Liver (tissue), 9 donors: ENCODE measurements around the gene FBXO3. TPM values are rescaled to one million over a fixed set of nuclear protein-coding genes. Genes with fewer than 3 reads are reported as not detected.
A peak's percentile ranks its signal among the peaks of the same experiment; 100 is the strongest.

Experiments used
- DNase-seq: peaks from one replicate; pipeline ENCODE4 v3.0.0-alpha.2; 2017; ENCODE audit warnings: low spot score
- H3K27ac ChIP-seq, 2 donors: one replicate each; pipeline ENCODE4 v1.7.0; 2013; ENCODE audit warnings: inconsistent platforms in 2 of 2, low read length in 2 of 2, control low read depth in 1 of 2, low read depth in 1 of 2, mild to moderate bottlenecking in 1 of 2
- H3K27me3 ChIP-seq, 4 donors: one replicate each; pipeline versions ENCODE4 v1.6.1 to v1.7.0; 2013; ENCODE audit warnings: low read length in 3 of 4, inconsistent platforms in 1 of 4, mild to moderate bottlenecking in 1 of 4, moderate library complexity in 1 of 4; ENCODE audit not compliant: control insufficient read depth in 4 of 4, insufficient read depth in 4 of 4
- H3K36me3 ChIP-seq, 4 donors: one replicate each; pipeline versions ENCODE4 v1.6.1 to v1.7.0; 2013; ENCODE audit warnings: low read length in 3 of 4, mild to moderate bottlenecking in 3 of 4, low read depth in 1 of 4, moderate library complexity in 1 of 4; ENCODE audit not compliant: control insufficient read depth in 4 of 4, insufficient read depth in 3 of 4
- H3K4me1 ChIP-seq, 4 donors: one replicate each; pipeline versions ENCODE4 v1.6.1 to v1.7.0; 2013; ENCODE audit warnings: low read length in 3 of 4, mild to moderate bottlenecking in 3 of 4, moderate library complexity in 1 of 4; ENCODE audit not compliant: control insufficient read depth in 4 of 4, insufficient read depth in 4 of 4
- H3K4me3 ChIP-seq, 3 donors: one replicate each; pipeline versions ENCODE4 v1.6.1 to v1.7.0; 2013; ENCODE audit warnings: low read length in 3 of 3, control low read depth in 1 of 3, low read depth in 1 of 3, mild to moderate bottlenecking in 1 of 3
- H3K9ac ChIP-seq, 2 donors: one replicate each; pipeline ENCODE4 v1.7.0; 2013; ENCODE audit warnings: low read length in 2 of 2, mild to moderate bottlenecking in 2 of 2, moderate library complexity in 2 of 2, control low read depth in 1 of 2, low read depth in 1 of 2
- H3K9me3 ChIP-seq, 4 donors: one replicate each; pipeline versions ENCODE4 v1.6.1 to v1.7.0; 2013; ENCODE audit warnings: low read length in 3 of 4; ENCODE audit not compliant: control insufficient read depth in 4 of 4
- EGR1 ChIP-seq, 2 donors: IDR thresholded peaks; 2 replicates each; pipeline ENCODE4 v1.6.1; 2016 to 2018; ENCODE audit warnings: antibody characterized with exemption in 2 of 2, low read depth in 2 of 2
- FOXA1 ChIP-seq: IDR thresholded peaks from 2 replicates; pipeline ENCODE4 v1.6.1; 2016; ENCODE audit warnings: antibody characterized with exemption
- FOXA2 ChIP-seq: IDR thresholded peaks from 2 replicates; pipeline ENCODE4 v1.6.1; 2016; ENCODE audit warnings: antibody characterized with exemption
- GABPA ChIP-seq, 2 donors: IDR thresholded peaks in 1 of 2; conservative IDR thresholded peaks in 1 of 2; 2 replicates each; pipeline ENCODE4 v1.6.1; 2016; ENCODE audit warnings: antibody characterized with exemption in 2 of 2, mild to moderate bottlenecking in 1 of 2, moderate library complexity in 1 of 2
- HNF4A ChIP-seq, 2 donors: conservative IDR thresholded peaks; 2 replicates each; pipeline ENCODE4 v1.6.1; 2016; ENCODE audit warnings: antibody characterized with exemption in 2 of 2, mild to moderate bottlenecking in 2 of 2
- HNF4G ChIP-seq: IDR thresholded peaks from 2 replicates; pipeline ENCODE4 v1.6.1; 2016; ENCODE audit warnings: antibody characterized with exemption
- JUND ChIP-seq, 2 donors: IDR thresholded peaks; 2 replicates each; pipeline ENCODE4 v1.6.1; 2016; ENCODE audit warnings: antibody characterized with exemption in 2 of 2
- NR2F2 ChIP-seq: IDR thresholded peaks from 2 replicates; pipeline ENCODE4 v1.6.1; 2016; ENCODE audit warnings: antibody characterized with exemption
- RAD21 ChIP-seq, 2 donors: IDR thresholded peaks; 2 replicates each; pipeline ENCODE4 v1.6.1; 2016; ENCODE audit warnings: antibody characterized with exemption in 2 of 2, mild to moderate bottlenecking in 2 of 2
- RXRA ChIP-seq, 2 donors: IDR thresholded peaks; 2 replicates each; pipeline ENCODE4 v1.6.1; 2017 to 2018; ENCODE audit warnings: antibody characterized with exemption in 2 of 2, mild to moderate bottlenecking in 1 of 2
- SP1 ChIP-seq: IDR thresholded peaks from 2 replicates; pipeline ENCODE4 v1.6.1; 2018; ENCODE audit warnings: antibody characterized with exemption, mild to moderate bottlenecking
- TAF1 ChIP-seq: conservative IDR thresholded peaks from 2 replicates; pipeline ENCODE4 v1.6.1; 2016; ENCODE audit warnings: antibody characterized with exemption, mild to moderate bottlenecking
- YY1 ChIP-seq: IDR thresholded peaks from 2 replicates; pipeline ENCODE4 v1.6.1; 2016; ENCODE audit warnings: antibody characterized with exemption, mild to moderate bottlenecking
- WGBS: extraction: QIAGEN DNeasy Blood & Tissue Kit; methylation state at CpG from one replicate; pipeline ENCODE4 v1.1.7; 2013; 5-methylcytosine and 5-hydroxymethylcytosine counted together
- polyA plus RNA-seq, 2 donors: library from polyadenylated mRNA; stranded (reverse) in 1 of 2; unstranded in 1 of 2; fragments of 200-250 nt in 1 of 2; fragments of >200 nt in 1 of 2; fragmentation: Nextera tagmentation in 1 of 2; extraction: Ambion mirVana in 1 of 2; gene quantifications; one replicate each; pipeline versions ENCODE4 v1.2.1 to v1.2.3, GENCODE V29; 2013 to 2015
- total RNA-seq, 2 donors: library from RNA; depleted of rRNA; stranded (reverse); fragments of >200 nt; gene quantifications; one replicate each; pipeline ENCODE4 v1.2.3, GENCODE V29; 2014
- TF ChIP-seq, protein P1 (sequence below): IDR thresholded peaks from 2 replicates; pipeline ENCODE4 v1.6.1; 2016; ENCODE audit warnings: antibody characterized with exemption, mild to moderate bottlenecking
- TF ChIP-seq, protein P2 (sequence below): IDR thresholded peaks from 2 replicates; pipeline ENCODE4 v1.6.1; 2016; ENCODE audit warnings: antibody characterized with exemption
- TF ChIP-seq, protein P3 (sequence below): IDR thresholded peaks from 2 replicates; pipeline ENCODE4 v1.6.1; 2016; ENCODE audit warnings: antibody characterized with exemption
- donor health status: healthy.
- donor health status: healthy.
- donor health status: healthy.
- donor health status: healthy.
- donor health status: healthy.

FBXO3 gene
- total and polyA plus RNA-seq, 4 donors: 12.2 to 36.4 (median 18.8) TPM

DNA sequence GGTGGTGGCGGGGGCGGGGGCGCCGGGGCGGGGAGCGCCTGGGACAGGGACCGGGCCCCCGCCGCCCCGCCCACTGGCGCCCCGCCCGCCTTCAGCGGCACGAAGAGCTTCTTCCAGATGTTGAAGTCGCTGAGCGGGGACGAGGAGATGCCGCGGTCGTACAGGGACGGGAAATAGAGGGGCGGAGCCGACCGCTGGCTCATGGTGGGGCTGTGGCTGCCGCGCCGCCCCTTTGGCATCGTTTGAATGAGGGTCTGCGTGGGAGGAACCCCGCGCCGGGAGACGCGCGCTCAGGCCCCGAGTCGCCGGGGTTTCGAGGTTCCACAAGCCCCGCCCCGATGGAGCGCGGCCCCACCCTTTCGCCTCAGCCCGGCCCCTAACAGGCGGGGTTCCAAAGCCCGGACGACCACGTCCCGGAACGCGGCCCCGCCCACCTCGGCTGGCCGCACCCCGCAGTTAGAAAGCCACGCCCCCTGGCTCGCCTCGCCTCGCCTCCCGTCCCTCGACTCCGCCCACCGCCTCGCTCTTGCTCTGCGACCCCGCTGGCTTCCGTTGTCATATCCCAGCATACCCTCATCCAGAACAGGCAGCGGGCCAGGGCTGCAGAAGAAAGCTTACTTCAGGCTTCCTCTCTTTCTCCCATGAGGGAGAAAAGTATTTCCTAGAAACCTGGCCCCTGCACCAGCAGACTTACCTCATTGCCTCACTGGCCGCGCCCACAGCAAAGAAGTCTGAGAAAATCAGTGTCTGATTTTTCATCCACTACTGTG lies 73.6 kb downstream of the FBXO3 start, which contains the start of gene C11orf91:
Gene C11orf91 (minus strand): TSS at position 325 of the 770 bp plus-strand sequence. CDS start 86 bp downstream, at position 239.
- Histone ChIP-seq H3K4me1 (peaks cover 5 to 16% (median 14%) of the 10 kb centered on the region in 4 donors), H3K27me3 (no peaks in the 10 kb centered on the region), H3K4me3 (peak within 1 kb of the TSS; percentile 47 to 61 (median 57)), H3K9ac (peak within 1 kb of the TSS in 1 of 2 donors; percentile 41), H3K27ac (peak within 1 kb of the TSS; percentile 47 to 77), H3K9me3 (no peaks in the 10 kb centered on the region), H3K36me3 (no peaks in the 10 kb centered on the region)
- 2% methylated on average over 72 of the region's 72 CpGs for WGBS
- no peak for TF ChIP-seq FOXA2
- TF ChIP-seq GABPA (IDR thresholded peaks at IDR 0.05 in 1 of 2, conservative IDR thresholded peaks at IDR 0.05 in 1 of 2): no peak
- TF ChIP-seq JUND (IDR thresholded peaks at IDR 0.05): no peak
- TF ChIP-seq RAD21 (IDR thresholded peaks at IDR 0.05): peak in 1 of 2 donors; percentile 23
- TF ChIP-seq RXRA (IDR thresholded peaks at IDR 0.05): peak; percentile 18
- TF ChIP-seq HNF4A (conservative IDR thresholded peaks at IDR 0.05): no peak
- TF ChIP-seq, protein P1, sequence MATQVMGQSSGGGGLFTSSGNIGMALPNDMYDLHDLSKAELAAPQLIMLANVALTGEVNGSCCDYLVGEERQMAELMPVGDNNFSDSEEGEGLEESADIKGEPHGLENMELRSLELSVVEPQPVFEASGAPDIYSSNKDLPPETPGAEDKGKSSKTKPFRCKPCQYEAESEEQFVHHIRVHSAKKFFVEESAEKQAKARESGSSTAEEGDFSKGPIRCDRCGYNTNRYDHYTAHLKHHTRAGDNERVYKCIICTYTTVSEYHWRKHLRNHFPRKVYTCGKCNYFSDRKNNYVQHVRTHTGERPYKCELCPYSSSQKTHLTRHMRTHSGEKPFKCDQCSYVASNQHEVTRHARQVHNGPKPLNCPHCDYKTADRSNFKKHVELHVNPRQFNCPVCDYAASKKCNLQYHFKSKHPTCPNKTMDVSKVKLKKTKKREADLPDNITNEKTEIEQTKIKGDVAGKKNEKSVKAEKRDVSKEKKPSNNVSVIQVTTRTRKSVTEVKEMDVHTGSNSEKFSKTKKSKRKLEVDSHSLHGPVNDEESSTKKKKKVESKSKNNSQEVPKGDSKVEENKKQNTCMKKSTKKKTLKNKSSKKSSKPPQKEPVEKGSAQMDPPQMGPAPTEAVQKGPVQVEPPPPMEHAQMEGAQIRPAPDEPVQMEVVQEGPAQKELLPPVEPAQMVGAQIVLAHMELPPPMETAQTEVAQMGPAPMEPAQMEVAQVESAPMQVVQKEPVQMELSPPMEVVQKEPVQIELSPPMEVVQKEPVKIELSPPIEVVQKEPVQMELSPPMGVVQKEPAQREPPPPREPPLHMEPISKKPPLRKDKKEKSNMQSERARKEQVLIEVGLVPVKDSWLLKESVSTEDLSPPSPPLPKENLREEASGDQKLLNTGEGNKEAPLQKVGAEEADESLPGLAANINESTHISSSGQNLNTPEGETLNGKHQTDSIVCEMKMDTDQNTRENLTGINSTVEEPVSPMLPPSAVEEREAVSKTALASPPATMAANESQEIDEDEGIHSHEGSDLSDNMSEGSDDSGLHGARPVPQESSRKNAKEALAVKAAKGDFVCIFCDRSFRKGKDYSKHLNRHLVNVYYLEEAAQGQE: peak; percentile 67
- no peak for TF ChIP-seq HNF4G
- TF ChIP-seq TAF1: no peak
- TF ChIP-seq EGR1 (IDR thresholded peaks at IDR 0.05; ENCODE audit: low read depth in 2 of 2): peak; percentile 16 to 37
- peak; percentile 59 for TF ChIP-seq NR2F2
- TF ChIP-seq SP1: peak; percentile 75
- TF ChIP-seq YY1: no peak
- DNase-seq: peak; percentile 98

DNA sequence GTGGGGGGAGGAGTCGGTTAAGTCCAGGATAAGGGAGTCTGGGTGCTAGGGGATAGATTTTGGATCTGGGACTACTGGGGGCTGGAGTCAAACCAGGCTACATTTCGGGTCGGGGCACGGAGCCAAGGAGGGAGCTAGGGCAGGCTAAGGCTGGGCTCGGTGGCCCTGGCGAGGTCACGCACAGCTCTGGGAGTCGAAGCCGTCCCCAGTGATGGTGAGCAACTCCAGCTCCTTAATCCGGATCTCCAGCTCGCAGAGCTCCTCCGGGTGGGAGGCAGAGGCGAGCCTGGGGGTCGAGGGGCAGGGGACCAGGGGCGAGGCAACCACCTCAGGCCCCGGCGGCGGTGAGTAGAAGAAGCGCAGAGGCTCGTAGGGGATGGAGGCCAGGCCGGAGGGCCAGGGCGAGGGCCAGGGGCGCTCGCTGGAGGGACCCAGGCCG lies 74.2 kb downstream of the FBXO3 start:
- peak overlapping the region in 1 of 3 donors; percentile 61 for H3K4me3 ChIP-seq
- no peaks in the 10 kb centered on the region for H3K36me3 ChIP-seq
- DNase-seq: no peak
- no peak overlapping the region for H3K9ac ChIP-seq
- TF ChIP-seq FOXA1: no peak
- TF ChIP-seq, protein P2, sequence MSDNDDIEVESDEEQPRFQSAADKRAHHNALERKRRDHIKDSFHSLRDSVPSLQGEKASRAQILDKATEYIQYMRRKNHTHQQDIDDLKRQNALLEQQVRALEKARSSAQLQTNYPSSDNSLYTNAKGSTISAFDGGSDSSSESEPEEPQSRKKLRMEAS: no peak
- TF ChIP-seq, protein P3, sequence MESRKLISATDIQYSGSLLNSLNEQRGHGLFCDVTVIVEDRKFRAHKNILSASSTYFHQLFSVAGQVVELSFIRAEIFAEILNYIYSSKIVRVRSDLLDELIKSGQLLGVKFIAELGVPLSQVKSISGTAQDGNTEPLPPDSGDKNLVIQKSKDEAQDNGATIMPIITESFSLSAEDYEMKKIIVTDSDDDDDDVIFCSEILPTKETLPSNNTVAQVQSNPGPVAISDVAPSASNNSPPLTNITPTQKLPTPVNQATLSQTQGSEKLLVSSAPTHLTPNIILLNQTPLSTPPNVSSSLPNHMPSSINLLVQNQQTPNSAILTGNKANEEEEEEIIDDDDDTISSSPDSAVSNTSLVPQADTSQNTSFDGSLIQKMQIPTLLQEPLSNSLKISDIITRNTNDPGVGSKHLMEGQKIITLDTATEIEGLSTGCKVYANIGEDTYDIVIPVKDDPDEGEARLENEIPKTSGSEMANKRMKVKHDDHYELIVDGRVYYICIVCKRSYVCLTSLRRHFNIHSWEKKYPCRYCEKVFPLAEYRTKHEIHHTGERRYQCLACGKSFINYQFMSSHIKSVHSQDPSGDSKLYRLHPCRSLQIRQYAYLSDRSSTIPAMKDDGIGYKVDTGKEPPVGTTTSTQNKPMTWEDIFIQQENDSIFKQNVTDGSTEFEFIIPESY: no peak
- TF ChIP-seq TAF1: no peak
- no peak for TF ChIP-seq HNF4G
- H3K27me3 ChIP-seq: no peaks in the 10 kb centered on the region
- peaks cover 8 to 21% (median 17%) of the 10 kb centered on the region in 4 donors for H3K4me1 ChIP-seq
- H3K27ac ChIP-seq: peak overlapping the region in 1 of 2 donors; percentile 6
- 38% methylated on average over 25 of the region's 25 CpGs for WGBS
- H3K9me3 ChIP-seq: no peaks in the 10 kb centered on the region
